ENCODE results near the gene PCDHGB4. TPM values are rescaled to one million over a fixed set of nuclear protein-coding genes. Genes with fewer than 3 reads are reported as not detected.

PCDHGB4 gene
- total and polyA plus RNA-seq, 9 of the 15 experiments (the other 6 are each of a cell fraction or from before 2014, with no cell fraction given) = 0.01 to 0.14 (median 0.03) TPM; not detected in 5

- TF ChIP-seq ZBTB40 (IDR thresholded peaks at IDR 0.05) (no peak), ZBTB40 (CRISPR knock-in tag; IDR thresholded peaks at IDR 0.05) (no peak), CBX3 (IDR thresholded peaks at IDR 0.05; ENCODE audit: borderline replicate concordance in 1 of 2, low read length in 2 of 2) (peak in 1 of 2 experiments; percentile 68; a peak in 1 of 3 replicates), YY1 (IDR thresholded peaks at IDR 0.05; ENCODE audit: borderline replicate concordance in 1 of 3, control insufficient read depth in 1 of 3, extremely low read depth in 1 of 3, insufficient read depth in 3 of 3, insufficient read length in 1 of 3, insufficient replicate concordance in 2 of 3, low read depth in 1 of 3, low read length in 2 of 3) (peak in 1 of 3 experiments; percentile 56), E2F6 (IDR thresholded peaks at IDR 0.05; ENCODE audit: borderline replicate concordance in 1 of 2, extremely low read depth in 1 of 2, insufficient read depth in 1 of 2, insufficient read length in 1 of 2, low read depth in 1 of 2, low read length in 1 of 2, poor library complexity in 1 of 2, severe bottlenecking in 1 of 2) (peak in 1 of 2 experiments; percentile 78)
Measured at GRCh38 chr5:141392429-141393198, 5.1 kb downstream of the PCDHGB4 start, which contains the start of gene PCDHGA8 (continued).
